CD4-positive, alpha-beta T cell treated with Interleukin-15 for 1 hour (primary cell): ENCODE data around the gene COPZ1.
"Not testable (repeated sequence)": the region's sequence is repeated elsewhere in the genome, so short reads cannot be mapped to it uniquely, and the experiment has no call there.

Experiments
- DNase-seq: peaks from one replicate; pipeline ENCODE4 v3.0.0-alpha.2; 2020

The COPZ1 gene

GRCh38 chr12:54294953-54295566 lies 29.9 kb upstream of the COPZ1 start:
- no peak for DNase-seq

GRCh38 chr12:54296393-54297099 lies 28.4 kb upstream of the COPZ1 start:
- DNase-seq, result no peak

- DNase-seq, result no peak
Measured at GRCh38 chr12:54298904-54299303, 26.0 kb upstream of the COPZ1 start.

- DNase-seq, result no peak
Measured at GRCh38 chr12:54299515-54300224, 25.3 kb upstream of the COPZ1 start.

- no peak for DNase-seq
Measured at GRCh38 chr12:54300225-54300731, 24.7 kb upstream of the COPZ1 start.

GRCh38 chr12:54300732-54301427 lies 24.1 kb upstream of the COPZ1 start, which contains the start of gene NFE2:
Gene NFE2 (minus strand): TSS chr12:54301015. CDS start chr12:54295248, 5,767 bp downstream.
- peak; percentile 47 for DNase-seq

- DNase-seq, result no peak
Measured at GRCh38 chr12:54301428-54302048, 23.4 kb upstream of the COPZ1 start.

GRCh38 chr12:54303640-54304039 lies 21.3 kb upstream of the COPZ1 start:
- DNase-seq, result no peak

GRCh38 chr12:54304187-54304810 lies 20.6 kb upstream of the COPZ1 start:
- peak; percentile 72 for DNase-seq

GRCh38 chr12:54306925-54307741 lies 17.8 kb upstream of the COPZ1 start:
- DNase-seq, result peak; percentile 74

- no peak for DNase-seq
Measured at GRCh38 chr12:54311051-54311450, 13.9 kb upstream of the COPZ1 start.

GRCh38 chr12:54312309-54312708 lies 12.6 kb upstream of the COPZ1 start:
- DNase-seq, result not testable (repeated sequence)

GRCh38 chr12:54321363-54321762 lies 3.6 kb upstream of the COPZ1 start:
- DNase-seq, result no peak

- not testable (repeated sequence) for DNase-seq
Measured at GRCh38 chr12:54325442-54326109, 645 bp downstream of the COPZ1 start.

- DNase-seq, result no peak
Measured at GRCh38 chr12:54328595-54329337, 3.8 kb downstream of the COPZ1 start.

GRCh38 chr12:54329759-54330158 lies 4.8 kb downstream of the COPZ1 start:
- no peak for DNase-seq

GRCh38 chr12:54330442-54330841 lies 5.5 kb downstream of the COPZ1 start:
- no peak for DNase-seq

GRCh38 chr12:54331461-54331860 lies 6.5 kb downstream of the COPZ1 start:
- DNase-seq, result no peak

GRCh38 chr12:54333420-54334034 lies 8.6 kb downstream of the COPZ1 start:
- DNase-seq, result no peak
